ENCODE results near the gene ITK.

- TF ChIP-seq, protein P1, sequence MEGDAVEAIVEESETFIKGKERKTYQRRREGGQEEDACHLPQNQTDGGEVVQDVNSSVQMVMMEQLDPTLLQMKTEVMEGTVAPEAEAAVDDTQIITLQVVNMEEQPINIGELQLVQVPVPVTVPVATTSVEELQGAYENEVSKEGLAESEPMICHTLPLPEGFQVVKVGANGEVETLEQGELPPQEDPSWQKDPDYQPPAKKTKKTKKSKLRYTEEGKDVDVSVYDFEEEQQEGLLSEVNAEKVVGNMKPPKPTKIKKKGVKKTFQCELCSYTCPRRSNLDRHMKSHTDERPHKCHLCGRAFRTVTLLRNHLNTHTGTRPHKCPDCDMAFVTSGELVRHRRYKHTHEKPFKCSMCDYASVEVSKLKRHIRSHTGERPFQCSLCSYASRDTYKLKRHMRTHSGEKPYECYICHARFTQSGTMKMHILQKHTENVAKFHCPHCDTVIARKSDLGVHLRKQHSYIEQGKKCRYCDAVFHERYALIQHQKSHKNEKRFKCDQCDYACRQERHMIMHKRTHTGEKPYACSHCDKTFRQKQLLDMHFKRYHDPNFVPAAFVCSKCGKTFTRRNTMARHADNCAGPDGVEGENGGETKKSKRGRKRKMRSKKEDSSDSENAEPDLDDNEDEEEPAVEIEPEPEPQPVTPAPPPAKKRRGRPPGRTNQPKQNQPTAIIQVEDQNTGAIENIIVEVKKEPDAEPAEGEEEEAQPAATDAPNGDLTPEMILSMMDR (IDR thresholded peaks at IDR 0.05): no peak
- no peak for TF ChIP-seq POLR2A (IDR thresholded peaks at IDR 0.05)
Observed at GRCh38 chr5:157284458-157285212, 104.0 kb downstream of the ITK start.

Measured in adrenal gland (tissue), 5 donors.